NCI-H1048 (cell line): ENCODE measurements around the gene RASD1.

Experiments
- DNase-seq: peaks from one replicate; lab custom pipeline; 2025; lab: John Stamatoyannopoulos, UW

Gene RASD1, protein sequence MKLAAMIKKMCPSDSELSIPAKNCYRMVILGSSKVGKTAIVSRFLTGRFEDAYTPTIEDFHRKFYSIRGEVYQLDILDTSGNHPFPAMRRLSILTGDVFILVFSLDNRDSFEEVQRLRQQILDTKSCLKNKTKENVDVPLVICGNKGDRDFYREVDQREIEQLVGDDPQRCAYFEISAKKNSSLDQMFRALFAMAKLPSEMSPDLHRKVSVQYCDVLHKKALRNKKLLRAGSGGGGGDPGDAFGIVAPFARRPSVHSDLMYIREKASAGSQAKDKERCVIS

DNA sequence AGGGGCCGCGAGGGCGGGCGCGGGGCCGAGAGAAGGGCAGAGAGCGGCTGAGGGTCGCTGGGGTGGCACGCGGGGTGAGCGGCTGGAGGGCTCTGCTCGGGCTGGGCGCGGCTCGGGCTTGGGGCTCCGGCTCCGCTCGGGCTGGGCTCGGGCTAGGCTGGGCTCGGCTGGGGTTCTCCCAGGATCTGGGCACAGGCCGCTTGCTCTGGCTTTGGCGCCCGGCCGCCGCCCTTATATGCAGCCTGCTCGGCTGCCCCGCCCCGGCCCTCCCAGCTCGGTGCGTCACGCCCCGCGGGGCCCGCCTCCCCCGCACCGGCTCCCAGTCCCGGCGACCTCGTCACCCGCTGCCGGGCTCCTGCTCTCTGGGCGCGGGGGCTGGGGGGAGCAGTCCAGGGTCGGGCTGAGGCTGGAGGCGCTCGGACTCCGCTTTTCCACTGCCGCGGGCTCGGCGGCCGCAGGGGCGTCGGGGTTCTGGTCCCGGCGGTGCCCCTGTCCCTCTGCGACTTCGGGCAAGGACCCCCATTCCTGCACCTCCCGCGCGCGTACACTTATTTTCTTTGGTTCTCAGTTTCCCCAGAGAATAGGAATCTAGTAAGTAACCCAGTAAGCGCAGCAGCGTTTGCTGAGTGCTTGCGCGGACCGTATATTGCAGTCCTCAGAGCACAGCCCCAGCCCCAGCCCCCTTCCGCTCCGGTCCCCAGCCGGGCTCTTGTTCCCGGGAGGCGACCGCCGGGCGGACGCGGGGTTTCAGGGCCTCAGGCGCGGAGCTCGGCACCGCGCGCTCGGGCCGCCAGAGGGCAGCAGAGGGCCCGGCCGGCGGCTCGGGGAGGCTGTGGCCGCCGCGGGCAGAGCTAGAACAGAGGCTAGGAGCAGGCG is at the start of gene RASD1:
Gene RASD1, minus strand, starts transcription at position 207 of the 876 bp plus-strand sequence. CDS start 214 bp downstream, outside the sequence.
- DNase-seq, result peak; percentile 33

DNA sequence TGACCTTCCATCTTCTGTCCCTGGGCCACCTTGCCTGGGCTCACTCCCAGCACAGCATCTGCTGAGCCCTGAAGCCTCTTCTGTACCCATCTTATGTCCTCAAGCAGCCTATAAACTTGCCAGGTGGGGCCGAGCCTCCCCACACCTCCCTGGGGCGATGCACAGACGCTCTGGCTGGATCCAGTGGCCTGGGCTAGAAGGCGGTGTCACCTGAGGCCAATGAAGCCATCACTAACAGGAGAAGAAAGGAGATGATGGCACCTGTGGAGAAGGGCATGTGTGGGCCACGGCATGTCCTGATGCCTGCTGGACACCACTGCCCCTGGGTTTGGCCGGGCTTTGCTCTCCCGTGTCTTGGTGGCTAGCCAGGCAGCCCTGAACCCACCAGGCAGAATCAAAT is 49.8 kb upstream of the RASD1 start:
- DNase-seq, result no peak

DNA sequence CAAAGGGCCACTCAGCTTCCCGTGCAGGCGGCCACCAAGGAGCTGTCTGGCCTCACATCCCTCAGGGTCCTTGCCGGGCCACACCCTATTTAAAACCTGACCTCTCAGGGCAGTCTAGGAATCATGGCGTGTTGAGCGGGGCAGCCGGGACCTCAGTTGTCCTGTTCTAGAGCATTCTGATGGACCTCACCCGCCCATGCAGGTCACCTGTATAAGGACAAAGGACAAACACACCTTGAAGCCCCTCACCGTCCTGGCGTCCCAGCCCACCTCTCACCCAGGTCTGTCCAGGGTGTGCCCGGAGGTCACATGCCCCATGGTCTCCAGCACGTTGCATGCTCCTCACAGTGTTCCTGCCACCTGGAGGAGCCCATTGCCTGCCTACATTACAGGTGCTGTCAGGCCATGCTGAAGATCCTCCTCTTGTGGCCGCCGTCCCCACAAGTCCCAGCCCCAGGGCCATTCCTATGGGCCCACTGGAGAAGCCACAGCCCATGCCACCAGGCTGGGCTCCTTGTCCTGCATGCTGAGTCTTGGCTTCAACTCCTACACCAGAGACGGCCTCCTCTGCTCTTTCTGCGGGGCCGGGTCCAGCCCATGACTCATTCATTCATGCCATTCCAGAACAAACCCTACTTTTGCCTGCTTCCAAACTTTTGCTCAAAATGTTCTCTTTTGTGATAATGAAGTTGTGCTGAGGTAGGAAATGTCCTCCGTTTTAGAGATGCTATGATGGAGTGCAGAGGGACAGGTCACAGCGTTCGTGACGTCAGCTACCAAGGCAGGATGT is 49.0 kb upstream of the RASD1 start:
- DNase-seq, result no peak

DNA sequence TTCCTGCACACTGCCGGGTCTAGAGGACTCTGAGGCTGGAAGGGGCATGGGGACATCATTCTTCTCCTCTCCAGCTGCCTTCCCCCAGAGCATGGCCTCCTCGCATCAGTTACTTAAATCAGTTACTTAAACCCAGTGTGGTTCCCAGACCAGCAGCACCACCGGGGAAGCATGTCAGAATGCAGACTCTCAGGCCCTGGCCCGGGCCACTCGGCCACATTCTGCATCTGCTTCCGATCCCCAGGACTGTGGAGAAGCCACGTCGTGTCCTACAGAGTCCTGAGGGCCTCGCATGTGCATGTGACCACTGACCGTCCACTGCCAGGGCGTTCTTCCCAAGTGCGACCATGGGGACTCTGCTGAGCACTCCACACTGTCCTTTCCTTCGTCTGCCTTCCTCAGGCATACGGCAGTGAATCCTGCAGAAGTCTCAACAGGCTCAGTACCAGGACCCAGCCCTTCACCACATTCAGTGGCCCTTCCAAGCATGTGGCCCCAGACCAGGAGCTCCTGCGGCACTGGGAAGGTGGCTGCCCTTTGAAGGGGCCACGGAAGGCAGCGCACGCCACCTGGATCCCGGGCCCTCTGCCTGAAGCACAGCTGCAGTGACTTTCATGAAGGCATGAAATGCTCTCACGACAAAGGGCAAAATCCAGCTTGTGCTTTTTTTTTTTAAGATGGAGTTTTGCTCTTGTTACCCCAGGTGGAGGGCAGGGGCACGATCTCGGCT is 46.9 kb upstream of the RASD1 start:
- no peak for DNase-seq

DNA sequence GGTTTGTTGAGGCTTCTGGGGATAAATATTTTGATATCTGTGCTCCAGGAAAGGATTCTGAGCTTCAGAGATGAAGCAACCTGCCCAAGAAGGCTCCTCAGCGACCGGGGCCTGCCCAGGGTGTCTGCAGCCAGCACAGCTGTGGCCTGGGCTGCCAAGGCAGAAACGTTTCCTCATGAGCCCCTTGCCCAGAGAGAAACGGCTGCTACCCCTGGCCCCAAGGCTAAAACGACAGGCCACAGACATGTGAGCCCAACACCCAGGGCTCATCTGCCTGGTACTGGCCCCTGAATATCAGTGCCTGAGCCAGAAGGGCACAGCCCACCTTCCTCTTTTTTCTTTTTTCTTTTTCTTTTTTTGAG is 45.4 kb upstream of the RASD1 start:
- no peak for DNase-seq

DNA sequence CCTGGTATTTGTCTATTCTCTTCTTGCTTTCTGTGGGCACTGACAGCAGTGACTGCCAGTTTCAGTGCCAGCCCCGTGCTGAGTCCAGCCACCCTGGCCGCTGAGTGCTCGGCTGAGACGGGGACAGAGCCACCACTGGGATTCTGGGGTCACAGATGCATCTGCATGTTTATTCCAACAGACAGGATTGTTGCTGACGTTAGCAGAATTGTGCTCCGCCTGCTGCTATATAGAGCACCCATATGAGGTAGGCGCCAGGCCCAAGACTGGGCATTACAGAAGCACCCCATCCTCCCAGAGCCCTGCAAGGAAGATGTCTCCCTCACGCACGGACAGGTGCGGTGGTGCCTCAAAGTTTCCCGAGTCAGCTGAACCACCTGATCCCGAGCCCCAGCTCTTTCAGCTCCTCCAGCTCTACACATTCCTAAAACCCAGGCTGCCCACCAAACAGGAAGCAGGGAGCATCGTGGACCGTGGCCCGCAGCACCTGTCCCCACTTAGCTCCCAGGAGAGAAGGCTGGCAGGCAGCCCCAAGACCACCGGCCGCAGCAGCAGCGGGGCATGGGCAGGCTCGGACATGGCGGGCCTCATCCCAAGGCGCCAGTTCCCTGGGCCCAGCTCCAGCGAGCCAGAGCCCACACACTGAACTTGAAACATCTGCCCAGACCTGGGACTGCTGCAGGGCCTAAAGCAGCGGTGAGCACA is 44.9 kb upstream of the RASD1 start:
- no peak for DNase-seq

DNA sequence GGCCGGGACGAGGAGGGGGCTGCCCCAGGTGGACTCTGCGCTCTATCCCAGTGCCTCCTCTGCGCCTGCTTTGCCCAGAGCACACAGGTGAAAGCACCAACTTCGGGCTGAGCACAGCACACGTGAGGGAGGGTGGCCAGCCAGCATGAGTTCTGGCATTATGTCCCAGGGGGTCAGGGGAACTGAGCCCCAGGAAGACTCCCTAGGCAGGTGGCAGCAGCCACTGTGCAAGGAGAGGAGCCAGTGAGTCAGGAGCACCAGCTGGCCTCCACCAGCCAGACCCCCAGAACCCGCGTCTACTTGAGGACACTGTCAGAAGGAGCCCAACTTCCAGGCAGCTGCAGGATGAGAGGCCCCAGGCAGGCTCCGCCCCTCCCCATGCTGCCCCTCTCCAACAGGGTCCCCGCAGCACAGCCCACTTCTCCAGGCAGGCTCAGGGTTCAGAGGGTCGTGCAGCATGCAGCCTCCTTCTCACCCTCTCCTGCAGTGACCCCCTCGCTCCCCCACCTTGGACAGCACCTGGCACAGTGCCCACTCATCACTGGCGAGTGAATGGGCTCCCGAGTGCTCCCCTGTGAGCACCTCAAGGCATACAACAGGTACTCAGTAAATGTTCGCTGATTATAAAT is 44.2 kb upstream of the RASD1 start:
- no peak for DNase-seq

DNA sequence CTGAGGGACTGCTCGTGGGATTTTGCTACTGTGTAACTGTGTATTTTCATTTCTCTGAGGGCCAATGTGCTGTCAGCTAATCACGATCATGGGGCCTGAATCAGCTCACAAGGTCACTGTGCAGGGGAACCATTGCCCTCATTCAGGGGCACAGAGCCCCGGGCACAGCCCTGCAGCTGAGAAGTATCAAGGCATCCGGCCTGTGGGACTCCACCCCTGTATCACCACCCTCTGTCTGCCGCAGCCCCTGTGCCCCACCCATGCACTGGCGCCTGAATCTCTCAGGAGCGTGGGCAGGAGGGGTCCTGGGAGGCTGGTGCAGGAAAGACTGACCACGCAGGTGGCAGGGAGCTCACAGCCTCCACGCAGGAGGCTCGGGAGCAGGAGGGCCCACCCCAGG is 43.4 kb upstream of the RASD1 start:
- no peak for DNase-seq

DNA sequence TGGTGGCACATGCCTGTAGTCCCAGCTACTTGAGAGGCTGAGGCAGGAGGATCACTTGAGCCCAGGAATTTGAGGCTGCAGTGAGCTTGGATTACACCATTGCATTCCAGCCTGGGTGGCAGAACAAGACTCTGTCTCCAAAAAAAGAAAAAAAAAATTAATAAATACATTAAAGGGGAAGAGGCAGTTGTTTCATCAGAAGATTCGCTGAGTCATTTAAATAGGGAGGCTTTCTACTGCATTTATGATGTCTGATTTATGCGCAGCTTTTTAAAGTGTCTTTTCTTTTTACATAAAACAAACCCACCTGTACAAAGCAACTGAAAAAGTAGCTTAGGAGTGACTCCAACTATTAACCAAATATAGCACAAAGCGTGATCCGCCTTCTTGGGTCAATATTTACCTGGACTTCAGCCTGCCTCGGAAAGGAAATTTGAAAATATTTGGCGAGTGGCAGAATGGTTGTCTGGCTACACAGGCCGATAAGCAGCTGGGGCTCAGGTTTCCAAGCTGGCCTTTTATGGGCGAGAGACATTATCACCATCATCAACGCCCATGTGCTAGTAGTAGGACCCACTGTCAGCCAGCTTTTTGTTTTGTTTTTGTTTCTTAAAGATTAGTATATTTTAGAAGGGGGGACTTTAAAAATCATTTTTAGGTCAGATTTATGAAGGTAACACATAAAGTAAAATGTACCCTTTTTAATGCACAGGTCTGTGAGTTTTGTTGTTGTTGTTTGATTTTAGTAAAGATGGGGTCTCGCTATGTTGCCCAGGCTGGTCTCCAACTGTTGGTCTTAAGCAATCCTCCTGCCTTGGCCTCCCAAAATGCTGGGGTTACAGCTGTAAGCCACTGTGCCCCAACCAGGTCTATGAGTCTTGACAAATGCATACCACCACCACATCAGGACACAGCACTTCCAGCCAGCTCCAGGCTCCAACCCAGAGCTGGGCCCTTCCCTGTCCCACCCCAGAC is 42.5 kb upstream of the RASD1 start:
- no peak for DNase-seq

DNA sequence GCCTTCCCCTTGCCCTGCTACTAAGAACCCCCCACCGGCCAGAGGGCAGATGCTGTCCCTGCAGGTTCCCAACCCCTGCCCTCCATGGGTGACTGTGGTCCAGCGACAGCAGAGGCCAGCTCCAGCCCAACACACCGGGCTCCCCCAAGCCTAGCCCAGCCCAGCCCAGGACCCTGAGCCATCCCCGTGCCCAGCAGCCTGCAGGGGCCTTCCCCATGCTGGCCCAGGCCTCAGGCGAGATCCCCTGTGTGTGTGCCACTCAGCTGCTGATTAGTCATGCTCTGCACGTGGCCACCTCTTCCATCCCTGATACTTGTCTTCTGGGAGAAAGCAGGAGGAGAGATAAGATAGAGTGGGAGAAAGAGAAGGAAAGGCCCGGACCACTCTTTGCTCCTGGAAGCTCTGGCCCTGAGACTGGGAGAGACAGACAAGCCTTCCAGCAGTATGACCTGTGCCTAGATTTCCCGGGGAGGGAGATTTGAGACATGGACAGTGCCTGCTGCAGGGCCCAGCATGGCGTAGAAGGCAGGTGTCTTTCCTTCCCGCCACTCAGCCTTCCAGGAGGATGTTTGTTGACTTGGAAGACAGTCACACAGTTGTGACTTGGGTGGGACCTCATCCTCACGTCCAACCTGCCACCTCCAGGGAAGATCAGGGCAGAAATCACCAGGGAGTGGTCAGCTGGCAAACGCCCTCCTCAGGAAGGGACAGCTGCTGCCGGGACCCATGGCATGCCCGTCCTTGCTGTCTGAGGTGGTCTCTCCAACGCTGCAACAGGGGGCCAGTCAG is 41.3 kb upstream of the RASD1 start:
- DNase-seq, result no peak

DNA sequence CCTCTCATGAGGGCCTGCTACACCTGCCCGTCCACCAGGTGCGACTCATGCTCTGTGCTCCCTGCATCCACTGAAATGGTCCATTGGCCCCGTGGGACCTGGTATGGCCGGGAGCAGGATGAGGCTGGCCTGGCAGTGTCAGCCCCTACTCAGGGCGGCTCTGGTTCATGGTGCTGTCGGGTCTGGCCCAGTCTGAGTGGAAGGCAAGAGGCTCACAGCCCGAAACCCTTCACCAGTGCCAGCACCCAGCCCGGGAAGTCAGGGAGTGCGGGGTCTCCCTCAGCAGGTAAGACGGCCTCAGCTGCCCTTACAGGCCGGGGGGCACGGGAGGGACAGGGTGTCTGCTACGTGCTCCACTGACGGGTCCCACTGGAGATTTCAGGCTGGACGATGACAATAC is 40.5 kb upstream of the RASD1 start:
- DNase-seq, result no peak

DNA sequence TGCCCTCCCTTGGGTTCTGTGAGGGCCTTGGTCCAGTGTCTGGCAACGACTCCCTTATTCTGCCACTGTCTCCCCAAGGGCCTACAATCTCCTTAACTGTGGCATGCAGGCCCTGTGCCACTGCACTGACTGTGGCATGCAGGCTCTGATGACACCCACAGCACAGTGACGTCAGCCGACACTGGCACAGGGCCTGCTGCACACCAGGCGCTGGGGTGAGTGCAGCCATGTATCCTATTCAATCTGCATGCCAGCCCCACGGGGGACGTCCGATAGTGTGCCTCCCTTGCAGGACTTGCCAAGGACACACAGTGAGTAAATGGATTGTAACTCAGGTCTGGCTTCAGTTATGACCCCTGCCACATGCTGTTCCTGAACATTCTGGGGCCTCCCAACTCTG is 39.8 kb upstream of the RASD1 start:
- no peak for DNase-seq

DNA sequence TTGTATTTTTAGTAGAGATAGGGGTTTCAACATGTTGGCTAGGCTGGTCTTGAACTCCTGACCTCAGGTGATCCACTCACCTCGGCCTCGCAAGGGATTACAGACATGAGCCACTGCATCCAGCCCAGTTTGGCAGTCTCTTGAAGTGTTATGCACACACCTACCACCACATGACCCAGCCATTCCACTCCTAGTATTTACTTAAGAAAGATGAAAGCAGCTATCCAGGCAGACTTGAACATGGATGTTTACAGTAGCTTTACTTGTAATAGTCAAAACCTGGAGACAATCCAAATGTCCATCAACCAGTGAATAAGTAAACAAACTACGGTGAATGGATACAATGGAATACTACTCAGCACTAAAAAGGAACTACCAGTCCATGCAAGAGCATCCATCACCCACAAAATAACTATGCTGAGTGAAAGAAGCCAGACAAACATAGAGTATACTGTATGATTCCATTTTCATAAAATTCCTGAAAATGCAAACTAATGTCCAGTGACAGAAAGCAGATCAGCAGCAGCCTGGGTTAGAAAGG is 37.8 kb upstream of the RASD1 start:
- DNase-seq, result no peak

DNA sequence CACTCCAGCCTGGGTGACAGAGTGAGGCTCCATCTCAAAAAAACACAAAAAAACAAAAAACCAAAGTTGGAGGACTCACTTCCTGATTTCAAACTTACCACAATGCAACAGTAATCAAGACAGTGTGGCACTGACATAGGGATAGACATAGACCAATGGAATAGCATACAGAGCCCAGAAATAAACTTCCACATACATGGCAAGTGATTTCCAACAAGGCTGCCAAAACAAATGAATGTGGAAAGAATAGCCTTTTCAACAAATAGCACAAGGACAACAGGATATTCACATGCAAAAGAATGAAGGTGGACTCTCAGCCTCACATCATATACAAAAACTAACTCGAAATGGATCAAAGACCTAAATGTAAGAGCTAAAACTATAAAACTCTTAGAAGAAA is 36.8 kb upstream of the RASD1 start:
- DNase-seq, result no peak

DNA sequence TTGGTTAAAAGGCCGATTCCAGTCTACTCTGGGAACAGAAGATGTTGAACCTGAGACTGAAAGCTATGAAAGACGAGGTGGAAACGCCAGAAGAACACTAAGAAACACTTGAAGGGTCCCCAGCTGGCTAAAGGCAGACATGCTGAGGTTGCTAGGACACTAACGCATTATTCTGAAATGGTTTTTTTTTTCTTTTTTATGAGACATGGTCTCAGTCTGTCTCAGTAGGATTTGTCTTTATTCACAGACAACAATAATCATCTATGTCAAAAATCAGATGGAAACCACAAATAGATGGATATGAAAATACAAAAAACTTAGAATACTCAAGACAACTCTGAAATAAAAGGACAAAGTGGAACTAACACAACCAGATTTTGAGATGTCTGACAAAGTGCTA is 35.0 kb upstream of the RASD1 start:
- DNase-seq, result no peak

DNA sequence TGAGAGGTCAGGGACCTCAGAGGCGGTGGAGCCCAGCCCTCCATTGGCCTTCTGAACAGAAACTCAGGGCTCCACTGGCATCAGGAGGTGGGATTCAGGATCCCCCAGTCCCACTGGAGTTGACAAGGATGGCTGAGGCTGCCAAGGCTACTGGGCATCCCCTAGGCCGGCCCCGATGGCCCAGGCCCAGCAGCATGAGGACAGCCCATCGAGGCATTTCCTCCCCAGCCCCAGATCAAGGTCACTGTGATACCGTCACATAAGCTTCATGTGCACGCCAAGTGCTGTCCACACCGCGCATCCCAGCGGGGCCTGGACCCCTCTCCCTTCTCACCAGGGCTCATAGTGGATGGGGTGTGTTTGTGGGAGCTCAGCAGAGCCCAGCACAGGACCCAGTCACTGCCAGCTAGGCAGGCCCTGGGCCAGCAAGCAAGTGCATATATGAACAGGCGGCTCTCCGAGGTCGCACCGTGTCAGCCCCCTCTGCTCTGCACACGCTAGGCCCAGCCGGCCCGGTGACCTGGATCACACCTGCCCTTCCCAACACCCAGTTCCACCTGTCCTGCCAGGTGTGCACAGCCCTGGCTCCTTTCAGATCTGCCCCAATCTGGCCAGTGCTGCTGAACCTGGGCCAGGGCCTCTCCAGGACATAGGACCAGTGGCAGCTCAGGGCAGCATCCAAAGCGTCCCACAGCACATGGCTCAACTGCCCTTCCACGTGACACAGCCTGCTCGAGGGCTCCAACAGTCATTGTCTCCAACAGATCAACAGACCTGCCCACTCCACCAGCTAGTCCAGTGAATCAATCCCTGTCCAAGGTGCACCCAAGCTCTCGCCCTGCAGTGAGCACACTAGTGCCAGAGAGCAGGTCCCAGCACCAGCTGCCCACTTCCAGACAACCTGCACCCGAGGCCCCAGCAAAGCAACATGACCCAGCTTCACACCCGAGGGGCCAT is 32.8 kb upstream of the RASD1 start:
- DNase-seq, result no peak

DNA sequence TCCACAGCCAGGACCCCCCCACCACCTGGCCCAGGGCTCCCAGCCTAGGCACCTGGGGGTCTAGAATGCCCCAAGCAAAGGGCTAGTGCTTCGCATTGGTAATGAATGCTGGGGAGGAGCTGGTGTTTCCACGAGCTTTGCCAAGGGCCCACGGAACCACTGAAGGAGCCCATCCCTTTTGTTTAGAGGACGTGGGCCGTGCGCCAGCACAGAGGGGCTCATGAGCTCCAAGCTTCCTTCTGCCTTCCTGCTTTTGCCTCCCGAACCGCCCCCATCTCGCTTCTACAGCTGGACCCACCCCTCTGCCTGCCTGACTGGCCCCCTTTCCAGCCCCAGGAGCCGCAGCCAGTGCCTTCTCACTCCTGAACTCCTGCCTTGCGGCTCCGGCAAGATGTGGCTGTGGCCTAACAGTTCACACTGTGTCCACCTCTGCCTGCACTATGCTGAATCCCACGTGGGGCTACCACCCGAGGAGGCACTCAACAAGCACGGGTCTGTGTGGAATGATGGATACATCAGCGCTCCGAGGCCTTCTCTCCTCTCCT is 31.8 kb upstream of the RASD1 start:
- DNase-seq, result no peak
